ENCODE data around the gene KIRREL1.

DNA sequence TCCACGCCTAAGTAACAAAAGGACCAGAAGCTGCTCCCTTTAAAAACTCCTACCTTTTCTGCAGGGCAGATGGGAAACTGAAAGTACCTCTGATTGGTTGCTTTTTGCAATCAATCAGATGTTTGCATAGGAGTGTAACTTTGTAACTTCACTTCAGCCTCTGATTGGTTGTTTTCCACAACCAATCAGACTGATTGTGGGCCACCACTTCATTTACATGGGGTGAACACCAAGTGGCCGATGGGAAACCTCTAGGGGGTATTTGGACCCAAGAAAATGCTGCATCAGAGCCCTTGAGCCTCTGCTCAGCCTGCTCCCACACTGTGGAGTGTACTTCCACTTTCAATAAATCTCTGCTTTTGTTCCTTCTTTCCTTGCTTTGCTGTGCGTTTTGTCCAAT is 154.4 kb downstream of the KIRREL1 start:
- TF ChIP-seq, protein P1, sequence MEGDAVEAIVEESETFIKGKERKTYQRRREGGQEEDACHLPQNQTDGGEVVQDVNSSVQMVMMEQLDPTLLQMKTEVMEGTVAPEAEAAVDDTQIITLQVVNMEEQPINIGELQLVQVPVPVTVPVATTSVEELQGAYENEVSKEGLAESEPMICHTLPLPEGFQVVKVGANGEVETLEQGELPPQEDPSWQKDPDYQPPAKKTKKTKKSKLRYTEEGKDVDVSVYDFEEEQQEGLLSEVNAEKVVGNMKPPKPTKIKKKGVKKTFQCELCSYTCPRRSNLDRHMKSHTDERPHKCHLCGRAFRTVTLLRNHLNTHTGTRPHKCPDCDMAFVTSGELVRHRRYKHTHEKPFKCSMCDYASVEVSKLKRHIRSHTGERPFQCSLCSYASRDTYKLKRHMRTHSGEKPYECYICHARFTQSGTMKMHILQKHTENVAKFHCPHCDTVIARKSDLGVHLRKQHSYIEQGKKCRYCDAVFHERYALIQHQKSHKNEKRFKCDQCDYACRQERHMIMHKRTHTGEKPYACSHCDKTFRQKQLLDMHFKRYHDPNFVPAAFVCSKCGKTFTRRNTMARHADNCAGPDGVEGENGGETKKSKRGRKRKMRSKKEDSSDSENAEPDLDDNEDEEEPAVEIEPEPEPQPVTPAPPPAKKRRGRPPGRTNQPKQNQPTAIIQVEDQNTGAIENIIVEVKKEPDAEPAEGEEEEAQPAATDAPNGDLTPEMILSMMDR (IDR thresholded peaks at IDR 0.05; ENCODE audit: borderline replicate concordance, extremely low read depth, low read length, poor library complexity, severe bottlenecking), result no peak
- no peak for TF ChIP-seq EZH2 (IDR thresholded peaks at IDR 0.05; ENCODE audit: borderline replicate concordance, low read depth, low read length, severe bottlenecking)
